T-helper 2 cell treated with Interferon-gamma antibody and Interleukin-4, amounts not matched to agents 100 ng/mL and 5 ng/mL, for 36 hours (primary cell): ENCODE data around the gene GLIPR1L1. TPM values are rescaled to one million over a fixed set of nuclear protein-coding genes. Genes with fewer than 3 reads are reported as not detected.

Source experiments
- total RNA-seq: library from RNA; stranded (reverse); gene quantifications from 2 replicates; pipeline ENCODE4 v1.2.3, GENCODE V29; 2022

Gene GLIPR1L1
- total RNA-seq, 1 donor from 2014 or later, result not detected

Other genes starting within 250 kb of the GLIPR1L1 start
- gene KCNC2, start 124.8 kb upstream of the GLIPR1L1 start, total RNA-seq, result not detected in 2 replicates
- gene CAPS2, start 4.3 kb upstream of the GLIPR1L1 start, total RNA-seq, result 2.3 and 2.6 TPM in 2 replicates
- 0.09 and 0.14 TPM in 2 replicates for gene GLIPR1L2, start 56.4 kb downstream of the GLIPR1L1 start, total RNA-seq
- 21.8 and 23.5 TPM in 2 replicates for gene GLIPR1, start 146.1 kb downstream of the GLIPR1L1 start, total RNA-seq
- gene KRR1, start 176.9 kb downstream of the GLIPR1L1 start, total RNA-seq, result 79.6 and 80.6 TPM in 2 replicates